Measurements from ENCODE around the gene DLAT. TPM values are rescaled to one million over a fixed set of nuclear protein-coding genes. Genes with fewer than 3 reads are reported as not detected.

The DLAT gene
- 26.1 and 31.9 TPM in 2 replicates for total RNA-seq

GRCh38 chr11:112024773-112025678, at the start of gene DLAT:
Gene DLAT, plus strand, starts transcription at chr11:112025408. Its CDS starts 65 bp downstream, at chr11:112025473.

GRCh38 chr11:112073941-112074811, 49.0 kb downstream of the DLAT start, which contains the start of the genes NKAPD1 and PIH1D2:
Gene NKAPD1, plus strand, starts transcription at chr11:112074299. Its CDS starts 1,276 bp downstream, at chr11:112075575.
Gene PIH1D2, minus strand, starts transcription at chr11:112074017. Its CDS starts 843 bp downstream, at chr11:112073174.

GRCh38 chr11:112086422-112087191, 61.4 kb downstream of the DLAT start, which contains the start of the genes SDHD and TIMM8B:
Gene SDHD, plus strand, starts transcription at chr11:112086873. Its CDS starts 35 bp downstream, at chr11:112086908.
Gene TIMM8B, minus strand, starts transcription at chr11:112086756. Its CDS starts 33 bp downstream, at chr11:112086723.

Other genes starting within 250 kb of the DLAT start
- gene ALG9, start 153.8 kb upstream of the DLAT start, total RNA-seq = 31.3 and 39.9 TPM in 2 replicates
- 3.5 and 4.1 TPM in 2 replicates for gene FDXACB1, start 146.2 kb upstream of the DLAT start, total RNA-seq
- 10.5 and 15.5 TPM in 2 replicates for gene CFAP68, start 145.9 kb upstream of the DLAT start, total RNA-seq
- 8.7 and 48.3 TPM in 2 replicates for gene CRYAB, start 113.6 kb upstream of the DLAT start, total RNA-seq
- gene HSPB2, start 112.7 kb upstream of the DLAT start, total RNA-seq = 0.58 and 0.99 TPM in 2 replicates
- gene C11orf52, start 106.5 kb upstream of the DLAT start, total RNA-seq = 0.66 TPM in 1 of 2 replicates, not detected in the other
- gene DIXDC1, start 88.1 kb upstream of the DLAT start, total RNA-seq = 17.2 and 22.0 TPM in 2 replicates
- gene PIH1D2, start 48.6 kb downstream of the DLAT start, total RNA-seq = 1.5 and 4.4 TPM in 2 replicates
- 16.4 and 18.3 TPM in 2 replicates for gene NKAPD1, start 48.9 kb downstream of the DLAT start, total RNA-seq
- gene TIMM8B, start 61.3 kb downstream of the DLAT start, total RNA-seq = 27.5 and 37.2 TPM in 2 replicates
- 188 and 273 TPM in 2 replicates for gene SDHD, start 61.5 kb downstream of the DLAT start, total RNA-seq
- 0.33 and 0.87 TPM in 2 replicates for gene IL18, start 138.7 kb downstream of the DLAT start, total RNA-seq
- gene TEX12, start 142.0 kb downstream of the DLAT start, total RNA-seq = 0.15 TPM in 1 of 2 replicates, not detected in the other
- 1.5 and 4.4 TPM in 2 replicates for gene BCO2, start 150.1 kb downstream of the DLAT start, total RNA-seq
- 27.6 and 43.9 TPM in 2 replicates for gene PTS, start 201.0 kb downstream of the DLAT start, total RNA-seq
- not detected in 2 replicates for gene PLET1, start 235.5 kb downstream of the DLAT start, total RNA-seq